GOT3 (cell line): ENCODE results near the gene MPP2.

ENCODE experiments used
- DNase-seq: peaks from one replicate; lab custom pipeline; 2025; ENCODE audit warnings: mixed read lengths; lab: John Stamatoyannopoulos, UW

The MPP2 gene

DNA sequence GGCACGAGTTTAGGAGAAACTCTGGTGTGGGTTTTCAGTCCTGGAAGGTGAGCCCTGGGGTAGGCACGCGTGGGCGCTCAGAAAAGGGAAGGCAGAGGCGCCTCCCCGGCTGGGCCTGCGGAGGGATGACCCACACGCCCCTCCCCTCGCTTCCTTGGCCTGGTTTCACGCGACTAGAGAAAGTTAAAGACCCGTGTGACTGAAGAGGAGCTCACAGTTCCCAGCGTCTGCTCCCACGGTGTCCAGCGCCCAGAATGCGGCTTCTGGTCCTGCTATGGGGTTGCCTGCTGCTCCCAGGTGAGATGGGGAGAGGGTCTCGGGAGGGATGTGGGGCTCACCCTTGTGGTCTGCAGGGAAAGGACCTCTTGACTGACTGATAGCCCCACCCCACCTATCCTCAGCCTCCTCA is 60.4 kb downstream of the MPP2 start, which contains the start of gene CD300LG:
TSS of gene CD300LG (plus strand) at position 214 of the 409 bp plus-strand sequence. CDS start at position 255, 41 bp downstream.
- DNase-seq, result no peak

- peak; percentile 36 for DNase-seq
These were observed 61.1 kb downstream of the MPP2 start for GRCh38 chr17:43846221-43846712.

DNA sequence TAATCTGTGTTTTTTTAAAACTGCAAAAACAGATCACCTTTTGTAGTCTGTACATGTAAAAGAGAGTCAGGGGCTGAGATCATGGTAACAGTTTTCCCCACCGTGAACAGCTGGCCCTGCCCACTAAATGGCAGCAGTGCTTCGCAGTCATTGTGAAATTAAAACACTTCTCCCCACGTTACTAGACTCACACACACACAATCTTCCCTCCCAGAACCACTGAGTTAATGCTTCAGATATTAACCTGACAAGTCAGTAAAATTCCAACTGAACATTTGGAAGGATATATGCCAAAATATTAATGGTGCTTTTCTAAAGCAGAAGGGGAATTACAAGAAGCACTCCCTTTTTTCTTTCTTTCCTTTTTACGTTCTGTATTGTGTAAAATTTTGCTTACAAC is 61.6 kb downstream of the MPP2 start:
- no peak for DNase-seq

- DNase-seq, result no peak
These were observed 63.1 kb downstream of the MPP2 start for GRCh38 chr17:43844241-43844640.

DNA sequence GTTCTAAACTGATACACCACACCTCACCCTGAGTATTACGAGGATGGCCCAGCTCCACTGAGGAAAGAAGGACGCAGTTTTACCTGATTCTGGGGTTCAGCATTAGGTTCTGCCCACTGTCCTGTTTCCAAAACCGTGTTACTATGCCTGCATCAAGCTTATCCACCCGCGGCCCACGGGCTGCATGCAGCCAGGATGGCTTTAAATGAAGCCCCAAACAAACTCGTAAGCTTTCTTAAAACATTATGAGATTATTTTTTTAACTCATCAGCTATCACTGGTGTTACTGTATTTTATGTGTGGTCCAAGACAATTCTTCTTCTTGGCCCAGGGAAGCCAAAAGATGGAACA is 64.4 kb downstream of the MPP2 start:
- DNase-seq, result no peak

DNA sequence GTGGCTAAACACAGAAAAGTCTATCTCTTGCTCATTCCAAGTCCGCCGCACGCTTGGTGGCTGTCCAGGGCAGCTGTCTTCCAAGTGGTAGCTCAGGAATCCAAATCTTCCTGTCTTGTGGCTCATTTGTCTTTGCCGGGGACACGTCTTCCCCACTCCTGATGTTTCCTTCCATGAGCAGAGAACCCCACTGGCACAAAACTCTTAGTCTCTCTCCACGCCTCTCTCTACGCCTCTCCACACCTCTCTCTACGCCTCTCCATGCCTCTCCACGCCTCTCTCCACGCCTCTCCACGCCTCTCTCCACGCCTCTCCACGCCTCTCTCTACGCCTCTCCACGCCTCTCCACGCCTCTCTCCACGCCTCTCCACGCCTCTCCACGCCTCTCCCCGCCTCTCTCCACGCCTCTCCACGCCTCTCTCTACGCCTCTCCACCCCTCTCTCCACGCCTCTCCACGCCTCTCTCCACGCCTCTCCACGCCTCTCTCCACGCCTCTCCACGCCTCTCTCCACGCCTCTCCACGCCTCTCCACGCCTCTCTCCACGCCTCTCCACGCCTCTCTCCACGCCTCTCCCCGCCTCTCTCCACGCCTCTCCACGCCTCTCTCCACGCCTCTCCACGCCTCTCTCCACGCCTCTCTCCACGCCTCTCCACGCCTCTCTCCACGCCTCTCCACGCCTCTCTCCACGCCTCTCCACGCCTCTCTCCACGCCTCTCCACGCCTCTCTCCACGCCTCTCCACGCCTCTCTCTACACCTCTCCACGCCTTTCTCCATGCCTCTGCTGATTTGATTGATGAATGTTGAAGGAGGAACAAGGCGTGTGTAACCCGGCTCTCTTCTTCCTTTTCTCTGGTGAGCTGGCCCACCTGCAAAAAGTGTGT is 65.0 kb downstream of the MPP2 start:
- peak; percentile 46 for DNase-seq

GRCh38 chr17:43841282-43841681 is 66.1 kb downstream of the MPP2 start:
- no peak for DNase-seq

GRCh38 chr17:43840814-43841213 is 66.5 kb downstream of the MPP2 start:
- DNase-seq, result no peak

- no peak for DNase-seq
These were observed 67.6 kb downstream of the MPP2 start for GRCh38 chr17:43839670-43840108.

DNA sequence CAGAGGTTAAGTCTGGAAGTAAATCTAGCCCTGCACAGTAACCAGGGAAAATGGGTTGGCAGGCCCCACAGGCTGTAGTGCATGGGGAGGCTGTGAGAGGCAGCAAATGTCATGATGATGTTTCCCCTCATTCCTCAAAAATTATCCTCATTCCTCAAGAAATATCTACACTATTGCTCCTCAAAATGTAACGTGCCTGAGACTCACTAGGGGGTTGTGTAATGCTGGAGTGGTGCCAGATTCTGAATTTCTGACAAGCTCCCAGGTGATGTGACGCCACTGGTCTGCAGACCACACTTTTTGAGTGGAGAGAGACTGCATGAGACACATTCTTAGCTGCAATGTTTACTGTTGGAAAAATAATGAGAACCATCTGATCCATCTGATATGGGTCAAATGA is 73.2 kb downstream of the MPP2 start:
- DNase-seq, result no peak

GRCh38 chr17:43832976-43833829 is 74.1 kb downstream of the MPP2 start, which contains the start of gene MPP3:
Gene MPP3 (minus strand): TSS chr17:43833146. CDS start chr17:43831906, 1,240 bp downstream.
- peak; percentile 10 for DNase-seq

- peak; percentile 44 for DNase-seq
These were observed 75.0 kb downstream of the MPP2 start for GRCh38 chr17:43832168-43832975.

DNA sequence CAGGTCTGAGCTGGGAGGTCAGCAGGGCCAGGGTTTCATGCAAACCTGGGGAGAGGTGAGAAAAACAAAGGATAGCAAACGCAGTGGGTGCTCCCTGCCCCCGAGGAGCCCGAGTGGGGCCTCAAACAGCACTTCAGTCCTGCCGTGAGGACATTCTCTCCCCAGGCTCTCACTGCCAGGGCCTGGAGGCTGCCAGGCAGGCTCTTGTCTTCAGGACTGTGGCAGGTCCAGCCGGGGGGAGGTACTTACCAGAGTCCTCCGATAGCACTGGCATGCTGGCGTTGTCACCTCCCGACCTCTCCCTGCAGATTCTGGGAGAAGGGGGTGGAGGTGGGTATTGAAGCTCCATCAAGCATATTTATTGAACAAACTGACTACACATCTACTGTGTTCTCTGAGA is 75.7 kb downstream of the MPP2 start:
- no peak for DNase-seq

DNA sequence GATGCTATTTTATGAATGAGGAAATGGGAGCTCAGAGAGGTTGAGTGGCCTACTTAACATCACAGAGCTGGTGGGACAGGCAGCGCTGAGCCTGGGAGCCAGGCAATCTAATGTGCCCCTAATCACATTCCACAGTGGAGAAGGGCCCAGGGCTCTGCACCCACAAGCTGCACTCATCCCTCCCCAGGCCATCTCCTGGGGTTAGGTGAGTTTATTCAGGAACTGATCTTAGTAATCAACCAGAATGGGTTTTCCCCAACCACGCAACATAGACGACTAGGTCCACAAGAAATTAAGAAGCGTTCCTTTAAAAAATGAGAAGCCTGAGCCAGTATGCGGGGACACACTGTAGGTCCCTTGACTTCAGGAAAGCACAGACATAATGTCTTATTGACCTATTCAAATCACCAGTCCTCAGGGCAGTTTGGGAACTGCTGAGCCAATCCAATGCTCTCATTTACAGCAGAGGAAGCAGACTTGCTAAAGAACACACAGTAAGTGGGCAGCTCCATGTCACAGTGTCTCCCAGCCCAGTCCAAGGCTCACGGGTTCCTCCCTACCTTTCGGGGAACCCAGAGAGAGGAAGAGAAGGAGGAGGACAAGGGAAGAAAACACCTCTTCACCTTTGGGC is 76.7 kb downstream of the MPP2 start:
- DNase-seq, result no peak

- no peak for DNase-seq
These were observed 77.6 kb downstream of the MPP2 start for GRCh38 chr17:43829738-43830137.

DNA sequence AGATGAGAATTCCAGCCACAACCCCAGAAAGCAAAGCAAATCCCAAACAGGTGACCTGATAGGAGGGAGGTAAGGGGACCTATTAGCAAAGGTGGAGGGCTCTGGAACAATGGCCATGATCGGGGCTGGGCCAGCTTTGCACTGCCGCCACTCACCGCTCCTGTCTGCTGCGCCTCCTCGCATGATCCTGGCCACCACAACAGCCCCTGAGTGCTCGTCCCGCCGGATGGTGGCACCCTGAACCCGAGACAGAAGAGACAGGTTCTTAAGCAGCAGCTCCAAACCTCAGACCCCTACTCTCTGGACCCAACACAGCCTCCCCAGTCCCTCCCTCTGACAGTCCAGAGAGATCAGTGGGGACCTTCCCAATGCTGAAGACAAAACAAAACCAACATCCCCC is 79.7 kb downstream of the MPP2 start:
- no peak for DNase-seq

- no peak for DNase-seq
These were observed 81.1 kb downstream of the MPP2 start for GRCh38 chr17:43826206-43826605.

GRCh38 chr17:43825567-43825966 is 81.8 kb downstream of the MPP2 start:
- no peak for DNase-seq
